IPS DF 4.7 (cell line): Measurements from ENCODE around the gene MARS1.
"Not testable (repeated sequence)": the region's sequence is repeated elsewhere in the genome, so short reads cannot be mapped to it uniquely, and the experiment has no call there.

ENCODE experiments used
- DNase-seq: peaks from one replicate; pipeline ENCODE4 v3.0.0-alpha.2; 2013; ENCODE audit warnings: low spot score; ENCODE audit errors: extremely low read depth

Gene MARS1

GRCh38 chr12:57491393-57492280, 3.8 kb downstream of the MARS1 start:
- DNase-seq = no peak

DNA sequence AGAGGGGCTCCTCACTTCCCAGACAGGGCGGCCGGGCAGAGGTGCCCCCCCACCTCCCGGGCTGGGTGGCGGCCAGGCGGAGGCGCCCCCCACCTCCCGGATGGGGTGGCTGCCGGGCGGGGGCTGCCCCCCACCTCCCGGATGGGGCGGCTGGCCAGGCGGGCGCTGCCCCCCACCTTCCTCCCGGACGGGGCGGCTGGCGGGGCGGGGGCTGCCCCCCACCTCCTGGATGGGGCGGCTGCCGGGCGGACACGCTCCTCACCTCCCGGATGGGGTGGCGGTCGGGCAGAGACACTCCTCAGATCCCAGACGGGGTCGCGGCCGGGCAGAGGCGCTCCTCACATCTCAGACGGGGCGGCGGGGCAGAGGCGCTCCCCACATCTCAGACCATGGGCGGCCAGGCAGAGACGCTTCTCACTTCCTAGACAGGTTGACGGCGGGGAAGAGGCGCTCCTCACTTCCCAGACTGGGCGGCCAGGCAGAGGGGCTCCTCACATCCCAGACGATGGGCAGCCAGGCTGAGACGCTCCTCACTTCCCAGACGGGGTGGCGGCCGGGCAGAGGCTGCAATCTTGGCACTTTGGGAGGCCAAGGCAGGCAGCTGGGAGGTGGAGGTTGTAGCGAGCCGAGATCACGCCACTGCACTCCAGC, 7.3 kb downstream of the MARS1 start:
- not testable (repeated sequence) for DNase-seq

DNA sequence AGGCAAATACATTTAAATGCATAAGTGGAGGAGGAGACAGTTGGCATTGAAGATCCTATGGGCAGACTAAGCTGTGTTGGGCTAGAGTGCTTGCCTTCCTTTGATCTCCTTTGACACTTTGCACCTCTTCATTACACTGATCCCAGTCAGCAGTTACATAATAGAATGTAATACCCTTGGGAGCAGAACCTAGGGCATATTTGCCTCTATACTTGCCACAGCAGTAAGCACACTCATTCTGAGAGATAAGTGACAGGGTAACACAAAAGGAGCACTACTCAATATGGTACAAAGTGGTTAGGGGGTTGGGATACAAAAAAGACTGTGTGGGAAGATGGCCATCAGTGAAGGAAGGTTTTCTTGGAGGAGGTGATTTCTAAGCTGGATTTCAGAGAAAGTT, 9.0 kb downstream of the MARS1 start:
- DNase-seq = no peak

- DNase-seq = no peak
Observed at GRCh38 chr12:57497223-57498131, 9.6 kb downstream of the MARS1 start.

DNA sequence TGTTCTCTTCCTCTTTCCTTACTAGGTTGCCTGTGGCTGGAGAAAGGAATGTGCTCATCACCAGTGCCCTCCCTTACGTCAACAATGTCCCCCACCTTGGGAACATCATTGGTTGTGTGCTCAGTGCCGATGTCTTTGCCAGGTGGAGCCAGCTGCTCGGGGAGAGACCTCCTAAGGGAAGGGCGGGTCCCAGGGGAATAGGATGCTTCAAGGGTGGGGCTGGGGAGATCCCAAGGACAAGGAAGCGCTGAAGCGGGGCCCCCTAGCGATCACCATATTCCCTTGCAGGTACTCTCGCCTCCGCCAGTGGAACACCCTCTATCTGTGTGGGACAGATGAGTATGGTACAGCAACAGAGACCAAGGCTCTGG, 10.2 kb downstream of the MARS1 start:
- no peak for DNase-seq

- no peak for DNase-seq
Observed at GRCh38 chr12:57498571-57498970, 10.7 kb downstream of the MARS1 start.

GRCh38 chr12:57500213-57500612, 12.3 kb downstream of the MARS1 start:
- no peak for DNase-seq

DNA sequence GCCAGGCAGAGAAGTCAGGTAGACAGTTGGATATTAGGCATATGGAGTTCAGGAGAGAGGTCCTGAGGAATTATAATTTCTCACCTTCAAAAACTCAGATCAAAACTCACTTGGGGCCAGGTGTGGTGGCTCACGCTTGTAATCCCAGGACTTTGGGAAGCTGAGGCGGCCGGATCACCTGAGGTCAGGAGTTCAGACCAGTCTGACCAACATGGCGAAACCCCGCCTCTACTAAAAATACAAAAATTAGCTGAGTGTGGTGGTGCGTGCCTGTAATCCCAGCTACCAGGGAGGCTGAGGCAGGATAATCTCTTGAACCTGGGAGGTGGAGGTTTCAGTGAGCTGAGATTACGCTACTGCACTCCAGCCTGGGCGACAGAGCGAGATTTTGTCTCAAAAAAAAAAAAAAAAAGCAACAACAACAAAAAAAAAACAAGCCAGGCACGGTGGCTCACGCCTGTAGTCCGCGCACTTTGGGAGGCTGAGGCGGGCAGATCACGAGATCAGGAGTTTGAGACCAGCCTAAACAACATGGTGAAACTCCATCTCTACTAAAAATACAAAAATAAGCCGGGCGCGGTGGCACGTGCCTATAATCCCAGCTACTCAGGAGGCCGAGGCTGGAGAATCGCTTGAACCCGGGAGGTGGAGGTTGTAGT, 14.6 kb downstream of the MARS1 start:
- not testable (repeated sequence) for DNase-seq

DNA sequence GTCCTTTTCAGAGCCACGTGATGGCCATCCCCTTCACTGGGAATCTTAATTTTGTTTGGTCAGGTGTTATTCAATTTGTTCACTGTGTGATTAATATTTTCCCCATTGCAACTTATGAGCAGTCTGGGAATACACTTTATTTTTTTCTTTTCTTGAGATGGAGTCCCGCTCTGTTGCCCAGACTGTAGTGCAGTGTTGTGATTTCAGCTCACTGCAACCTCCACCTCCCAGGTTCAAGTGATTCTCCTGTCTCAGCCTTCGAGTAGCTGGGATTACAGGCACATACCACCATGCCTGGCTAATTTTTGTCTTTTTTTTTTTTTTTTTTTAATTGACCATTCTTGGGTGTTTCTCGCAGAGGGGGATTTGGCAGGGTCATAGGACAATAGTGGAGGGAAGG, 18.7 kb downstream of the MARS1 start:
- not testable (repeated sequence) for DNase-seq

- DNase-seq = not testable (repeated sequence)
Observed at GRCh38 chr12:57507796-57508195, 19.9 kb downstream of the MARS1 start.

- DNase-seq = no peak
Observed at GRCh38 chr12:57511161-57511560, 23.3 kb downstream of the MARS1 start.

GRCh38 chr12:57511588-57512325, 23.9 kb downstream of the MARS1 start:
- no peak for DNase-seq

DNA sequence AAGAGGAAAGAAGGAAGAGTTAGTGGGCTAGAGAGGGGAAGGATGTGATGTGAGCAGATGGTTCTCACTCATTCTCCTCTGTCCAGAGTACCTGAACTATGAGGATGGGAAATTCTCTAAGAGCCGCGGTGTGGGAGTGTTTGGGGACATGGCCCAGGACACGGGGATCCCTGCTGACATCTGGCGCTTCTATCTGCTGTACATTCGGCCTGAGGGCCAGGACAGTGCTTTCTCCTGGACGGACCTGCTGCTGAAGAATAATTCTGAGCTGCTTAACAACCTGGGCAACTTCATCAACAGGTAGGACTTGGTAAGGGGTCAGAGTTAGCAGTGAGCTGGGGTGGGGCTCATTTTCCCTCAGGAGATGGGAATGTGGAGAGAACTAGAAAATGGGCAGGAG, 24.8 kb downstream of the MARS1 start:
- no peak for DNase-seq

- no peak for DNase-seq
Observed at GRCh38 chr12:57513266-57513665, 25.4 kb downstream of the MARS1 start.

GRCh38 chr12:57513677-57514076, 25.8 kb downstream of the MARS1 start:
- not testable (repeated sequence) for DNase-seq

DNA sequence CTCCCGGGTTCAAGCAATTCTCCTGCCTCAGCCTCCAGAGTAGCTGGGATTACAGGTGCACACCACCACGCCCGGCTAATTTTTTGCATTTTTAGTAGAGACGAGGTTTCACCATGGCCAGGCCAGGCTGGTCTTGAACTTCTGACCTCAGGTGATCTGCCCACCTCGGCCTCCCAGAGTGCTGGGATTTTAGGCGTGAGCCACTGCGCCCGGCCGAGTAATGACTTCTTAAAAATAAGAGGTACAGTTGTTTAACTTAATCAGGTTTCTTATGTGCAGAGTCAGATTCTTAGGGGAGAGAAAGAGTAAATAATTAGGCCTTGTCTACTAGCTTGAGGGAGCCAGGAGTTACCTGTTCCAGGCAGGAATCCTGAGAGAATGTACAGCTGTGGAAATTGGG, 26.4 kb downstream of the MARS1 start:
- DNase-seq = not testable (repeated sequence)

DNA sequence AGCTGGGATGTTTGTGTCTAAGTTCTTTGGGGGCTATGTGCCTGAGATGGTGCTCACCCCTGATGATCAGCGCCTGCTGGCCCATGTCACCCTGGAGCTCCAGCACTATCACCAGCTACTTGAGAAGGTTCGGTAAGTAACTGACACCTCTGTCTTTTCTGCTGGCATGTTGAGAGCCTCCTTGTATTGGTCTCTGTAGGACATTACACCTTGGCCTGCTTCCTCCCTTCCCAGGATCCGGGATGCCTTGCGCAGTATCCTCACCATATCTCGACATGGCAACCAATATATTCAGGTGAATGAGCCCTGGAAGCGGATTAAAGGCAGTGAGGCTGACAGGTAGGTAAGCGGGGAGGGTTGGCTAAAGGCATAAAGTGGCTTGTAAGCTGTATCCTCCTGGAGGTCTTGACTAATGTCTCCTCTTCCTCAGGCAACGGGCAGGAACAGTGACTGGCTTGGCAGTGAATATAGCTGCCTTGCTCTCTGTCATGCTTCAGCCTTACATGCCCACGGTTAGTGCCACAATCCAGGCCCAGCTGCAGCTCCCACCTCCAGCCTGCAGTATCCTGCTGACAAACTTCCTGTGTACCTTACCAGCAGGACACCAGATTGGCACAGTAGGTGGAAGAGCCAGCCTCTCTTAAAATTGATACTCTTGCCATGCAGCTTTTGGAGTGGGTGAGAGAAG, 27.0 kb downstream of the MARS1 start:
- no peak for DNase-seq

- DNase-seq = no peak
Observed at GRCh38 chr12:57515408-57515933, 27.6 kb downstream of the MARS1 start.

DNA sequence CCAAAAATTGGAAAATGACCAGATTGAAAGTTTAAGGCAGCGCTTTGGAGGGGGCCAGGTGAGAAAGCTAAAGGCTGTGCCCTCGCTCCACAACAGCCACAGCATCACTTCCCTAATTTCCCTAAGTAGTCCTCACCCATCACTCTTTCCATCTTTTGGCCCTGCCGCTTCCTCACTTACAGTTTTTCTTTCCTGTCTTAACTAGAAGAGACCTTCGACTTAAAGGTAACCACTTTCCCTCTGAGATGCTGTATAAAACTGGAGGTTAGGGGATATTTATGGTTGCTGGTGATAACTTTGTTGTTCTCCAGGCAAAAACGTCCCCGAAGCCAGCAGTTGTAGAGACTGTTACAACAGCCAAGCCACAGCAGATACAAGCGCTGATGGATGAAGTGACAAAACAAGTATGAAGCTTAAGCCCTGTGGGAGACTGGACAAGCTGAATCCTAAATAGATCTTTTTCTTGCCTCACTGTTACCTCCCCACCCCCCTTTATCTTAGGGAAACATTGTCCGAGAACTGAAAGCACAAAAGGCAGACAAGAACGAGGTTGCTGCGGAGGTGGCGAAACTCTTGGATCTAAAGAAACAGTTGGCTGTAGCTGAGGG, 28.2 kb downstream of the MARS1 start:
- DNase-seq = no peak
